OCI-LY7 (cell line): ENCODE results near the gene NF1.
"Not testable (repeated sequence)": the region's sequence is repeated elsewhere in the genome, so short reads cannot be mapped to it uniquely, and the experiment has no call there.

Experiments used
- EZH2phosphoT487 ChIP-seq: fragments of 200-600 bp; sonication (generic); IDR thresholded peaks from 2 replicates; pipeline ENCODE4 v1.6.1; 2018; ENCODE audit warnings: low read depth, borderline replicate concordance, mild to moderate bottlenecking, mixed run types, antibody characterized with exemption, low read length, moderate library complexity, mixed read lengths
- TF ChIP-seq, protein P1 (sequence below): fragments of 200-600 bp; sonication (generic); conservative IDR thresholded peaks from 2 replicates; pipeline ENCODE4 v1.5.1; 2014; ENCODE audit warnings: mild to moderate bottlenecking, antibody characterized with exemption, low read length, moderate library complexity, mixed read lengths

GRCh38 chr17:31198666-31199065 lies 103.9 kb downstream of the NF1 start:
- TF ChIP-seq, protein P1, sequence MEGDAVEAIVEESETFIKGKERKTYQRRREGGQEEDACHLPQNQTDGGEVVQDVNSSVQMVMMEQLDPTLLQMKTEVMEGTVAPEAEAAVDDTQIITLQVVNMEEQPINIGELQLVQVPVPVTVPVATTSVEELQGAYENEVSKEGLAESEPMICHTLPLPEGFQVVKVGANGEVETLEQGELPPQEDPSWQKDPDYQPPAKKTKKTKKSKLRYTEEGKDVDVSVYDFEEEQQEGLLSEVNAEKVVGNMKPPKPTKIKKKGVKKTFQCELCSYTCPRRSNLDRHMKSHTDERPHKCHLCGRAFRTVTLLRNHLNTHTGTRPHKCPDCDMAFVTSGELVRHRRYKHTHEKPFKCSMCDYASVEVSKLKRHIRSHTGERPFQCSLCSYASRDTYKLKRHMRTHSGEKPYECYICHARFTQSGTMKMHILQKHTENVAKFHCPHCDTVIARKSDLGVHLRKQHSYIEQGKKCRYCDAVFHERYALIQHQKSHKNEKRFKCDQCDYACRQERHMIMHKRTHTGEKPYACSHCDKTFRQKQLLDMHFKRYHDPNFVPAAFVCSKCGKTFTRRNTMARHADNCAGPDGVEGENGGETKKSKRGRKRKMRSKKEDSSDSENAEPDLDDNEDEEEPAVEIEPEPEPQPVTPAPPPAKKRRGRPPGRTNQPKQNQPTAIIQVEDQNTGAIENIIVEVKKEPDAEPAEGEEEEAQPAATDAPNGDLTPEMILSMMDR = not testable (repeated sequence)
- not testable (repeated sequence) for TF ChIP-seq EZH2phosphoT487
